Endothelial cell of hepatic sinusoid (primary cell): ENCODE data around the gene USP32.

ENCODE experiments used
- in situ Hi-C: cut with HindIII; loops from 2 replicates; pipeline ENCODE4 v1.10.0; 2017; ENCODE audit warnings: low sequenced_read_pairs

The USP32 gene

GRCh38 chr17:60142872-60143499 is 248.9 kb downstream of the USP32 start:
- in situ Hi-C loops, result loop anchor here (10.0 kb wide), 1 partner anchor 82 kb away; no protein-coding TSS in a partner anchor

DNA sequence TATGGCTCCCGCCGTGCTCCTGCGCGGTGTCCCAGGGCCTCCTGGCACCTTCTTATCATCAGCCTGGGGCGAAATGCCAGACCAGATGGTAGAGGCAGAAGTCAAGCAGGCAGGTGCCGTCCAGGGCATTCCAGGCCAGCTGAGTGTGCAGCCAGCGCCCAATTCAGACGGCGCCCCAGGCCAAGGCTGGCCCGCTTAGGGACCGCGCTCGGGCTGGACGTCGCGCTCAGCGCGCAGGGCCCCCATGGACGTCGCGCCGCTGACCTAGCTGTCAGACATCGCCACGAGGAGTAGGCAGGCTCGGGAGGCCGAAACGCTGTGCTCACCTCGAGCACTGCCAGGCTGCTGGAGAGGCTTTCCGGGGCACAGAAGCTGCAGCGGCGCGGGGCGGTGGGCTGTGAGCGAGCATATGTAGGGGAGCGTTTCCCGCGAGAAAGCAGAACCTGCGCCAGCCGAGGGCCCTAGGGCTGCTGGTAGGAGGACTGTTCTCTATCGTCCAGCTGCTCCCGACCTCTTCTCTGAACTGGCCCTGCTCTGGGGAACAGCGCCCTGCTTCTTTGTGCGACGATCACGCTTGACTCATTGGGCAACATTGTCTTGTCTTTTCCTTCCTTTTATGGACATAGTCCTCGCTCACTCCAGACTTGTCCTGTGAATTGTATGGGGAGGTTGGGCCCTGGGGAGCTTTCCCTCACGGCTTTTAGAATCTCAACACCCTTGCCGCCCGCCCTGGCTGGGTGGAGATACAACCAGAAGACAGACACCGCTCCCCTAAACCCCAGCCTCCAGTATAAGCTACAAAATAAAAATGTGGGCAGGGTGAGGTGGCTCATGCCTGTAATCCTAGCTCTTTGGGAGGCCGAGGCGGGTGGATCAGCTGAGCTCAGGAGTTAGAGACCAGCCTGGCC is 250.6 kb downstream of the USP32 start:
- in situ Hi-C loops, result loop anchor here (10.0 kb wide), 1 partner anchor 83 kb away; no protein-coding TSS in a partner anchor

DNA sequence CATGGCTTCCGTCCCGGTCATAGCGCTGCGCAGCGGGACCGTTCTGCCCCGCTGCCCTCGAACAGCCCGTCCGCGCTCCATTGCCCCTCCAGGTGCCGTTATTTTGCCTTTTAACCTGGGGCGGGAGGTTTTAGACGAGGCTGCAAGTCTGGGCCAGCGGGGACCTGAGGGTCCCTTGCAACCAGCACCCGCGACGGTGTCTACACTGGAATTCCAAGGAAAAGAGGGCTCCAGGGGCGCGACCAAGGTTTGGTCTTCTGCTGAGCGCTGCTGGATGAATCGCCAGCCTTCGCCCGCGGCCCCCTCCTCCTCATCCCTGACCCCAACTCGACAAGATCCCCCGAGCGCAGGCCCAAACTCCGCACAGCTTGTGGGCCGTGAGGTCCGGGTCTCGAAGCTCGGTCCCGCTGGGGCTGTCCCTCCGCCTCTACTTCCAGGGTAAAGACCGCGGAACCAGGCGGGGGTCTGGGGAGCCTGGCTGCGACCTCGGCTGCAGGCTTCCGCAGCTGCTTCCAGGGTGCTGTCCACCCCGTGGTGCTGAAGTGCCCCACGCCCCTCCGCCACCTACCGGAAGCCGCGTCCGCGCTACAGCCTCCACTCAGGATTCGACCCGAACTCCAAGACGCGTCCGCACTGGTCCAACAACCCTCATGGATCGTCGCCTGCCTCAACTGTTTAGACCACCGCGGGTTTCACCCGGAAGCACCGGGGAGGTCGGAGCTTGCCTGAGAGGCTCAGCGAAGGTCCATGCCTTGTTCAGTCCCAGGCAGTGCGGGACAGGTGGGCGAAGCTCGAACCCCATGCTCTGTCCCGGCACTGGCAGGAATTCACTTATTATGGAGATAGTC is 252.3 kb downstream of the USP32 start:
- in situ Hi-C loops, result loop anchor here (10.0 kb wide), 1 partner anchor 85 kb away; no protein-coding TSS in a partner anchor

- in situ Hi-C loops, result no loop called here
Observed at GRCh38 chr17:60138769-60139437, 253.0 kb downstream of the USP32 start.

- in situ Hi-C loops, result no loop called here
Observed at GRCh38 chr17:60137731-60138130, 254.2 kb downstream of the USP32 start.

DNA sequence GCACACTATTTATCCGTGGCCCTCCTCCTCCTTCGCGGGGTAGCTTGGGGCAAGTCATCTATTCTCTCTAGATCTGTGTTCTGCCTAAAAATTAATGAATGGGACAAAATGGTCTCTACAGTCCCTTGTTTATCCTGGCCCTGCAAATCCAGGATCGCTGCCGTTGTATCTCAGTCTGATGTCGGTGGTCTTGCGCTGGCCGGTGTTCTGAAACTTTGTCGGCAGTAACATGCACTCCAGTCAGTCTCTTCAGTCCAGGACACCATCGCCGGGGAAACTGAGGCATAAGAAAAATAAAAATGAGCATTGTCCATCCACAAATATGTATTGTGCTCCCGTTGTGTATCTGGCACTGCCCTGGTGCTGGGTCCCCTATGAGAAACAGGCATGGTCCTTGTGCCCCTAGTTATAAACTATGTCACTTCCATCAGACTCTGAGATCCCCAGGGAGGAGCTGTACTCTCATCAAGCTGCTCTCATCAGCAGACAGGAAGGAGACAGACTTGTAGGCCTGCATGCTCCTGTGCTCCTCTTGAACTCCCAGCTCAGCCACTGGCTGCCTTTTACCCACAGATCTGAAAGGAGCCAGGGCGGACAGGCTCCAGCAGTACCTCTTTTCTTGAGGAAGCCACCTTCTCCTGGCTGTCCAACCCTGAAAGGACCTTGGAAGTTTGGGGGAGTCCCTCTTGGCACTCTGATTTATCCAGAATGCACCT is 255.8 kb downstream of the USP32 start:
- in situ Hi-C loops, result no loop called here

GRCh38 chr17:60135151-60135950 is 256.6 kb downstream of the USP32 start:
- in situ Hi-C loops, result no loop called here

GRCh38 chr17:60134396-60135150 is 257.4 kb downstream of the USP32 start:
- in situ Hi-C loops, result no loop called here

DNA sequence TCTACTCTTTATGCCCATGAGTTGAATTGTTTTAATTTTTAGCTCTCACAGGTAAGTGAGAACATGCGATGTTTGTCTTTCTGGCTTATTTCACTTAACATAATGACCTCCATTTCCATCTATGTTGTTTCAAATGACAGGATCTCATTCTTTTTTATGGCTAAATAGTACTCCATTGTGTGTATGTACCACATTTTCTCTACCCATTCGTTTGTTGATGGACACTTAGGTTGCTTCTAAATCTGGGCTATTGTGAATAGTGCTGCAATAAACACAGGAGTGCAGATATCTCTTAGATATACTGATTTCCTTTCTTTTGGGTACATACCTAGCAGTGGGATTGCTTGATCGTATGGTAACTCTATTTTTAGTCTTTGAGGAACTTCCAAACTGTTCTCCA is 261.5 kb downstream of the USP32 start:
- in situ Hi-C loops, result no loop called here

- in situ Hi-C loops, result no loop called here
Observed at GRCh38 chr17:60129164-60129563, 262.8 kb downstream of the USP32 start.
